Measurements from ENCODE around the gene LYPD1.

The LYPD1 gene

DNA sequence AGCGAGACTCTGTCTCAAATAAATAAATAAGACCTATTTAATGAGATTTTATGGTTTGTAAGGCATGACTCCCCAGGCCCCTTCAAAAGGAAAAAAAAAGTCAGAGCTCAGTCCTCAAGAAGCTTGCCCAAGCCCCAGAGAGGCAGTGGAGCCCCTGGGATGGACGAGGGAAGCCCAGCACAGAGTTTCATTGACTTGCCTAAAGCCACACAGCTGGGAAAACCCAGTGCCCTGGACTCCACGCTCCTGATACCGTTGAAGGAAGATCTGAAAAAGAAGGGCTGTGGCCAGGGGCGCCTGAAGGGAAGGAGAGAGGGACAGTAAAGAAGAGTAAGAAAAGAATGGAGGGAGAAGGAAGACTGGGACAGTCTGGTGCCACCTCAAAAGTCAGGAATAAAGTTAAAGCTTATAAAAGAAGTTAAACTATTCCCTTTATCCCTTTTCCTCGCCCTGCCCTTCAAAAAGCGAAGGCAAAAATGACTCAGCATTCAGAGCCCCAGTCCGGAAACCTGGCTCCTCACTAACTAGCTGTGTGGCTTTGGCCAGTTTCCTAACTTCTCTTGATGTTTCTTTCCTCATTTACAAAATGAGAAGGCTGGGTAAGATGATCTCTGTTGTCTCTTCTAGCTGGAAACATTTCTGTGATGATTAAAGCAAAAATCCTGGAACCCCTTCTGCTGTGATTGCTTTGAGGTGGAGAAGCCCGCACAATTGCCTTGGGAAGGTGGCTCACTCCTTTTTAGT lies 46.7 kb downstream of the LYPD1 start:
- H3K4me3 ChIP-seq (ENCODE audit: insufficient read depth in 1 of 2, low read depth in 1 of 2, low read length in 2 of 2): no peak overlapping the region
- H3K27ac ChIP-seq (ENCODE audit: low read length, poor library complexity, severe bottlenecking): no peak overlapping the region
- H2BK120ac ChIP-seq (ENCODE audit: low read depth, low read length): no peak overlapping the region
- 84% methylated on average over 8 of the region's 9 CpGs for WGBS
- H3K27me3 ChIP-seq (ENCODE audit: control insufficient read depth in 1 of 2, insufficient read depth in 1 of 2, low read length in 2 of 2): no peaks in the 10 kb centered on the region
- no peak overlapping the region for H3K4me2 ChIP-seq (ENCODE audit: low read length, poor library complexity, severe bottlenecking)
- no peak overlapping the region for H2BK5ac ChIP-seq (ENCODE audit: low read depth, low read length, poor library complexity, severe bottlenecking)
- no peak overlapping the region for H3K23ac ChIP-seq (ENCODE audit: low read length in 2 of 2)
- peaks cover 0 to 4% of the 10 kb centered on the region in 2 experiments for H3K36me3 ChIP-seq (ENCODE audit: control insufficient read depth in 1 of 2, insufficient read depth in 2 of 2, low read depth in 1 of 2, low read length in 2 of 2)
- no peak overlapping the region for H3K14ac ChIP-seq (ENCODE audit: low read length in 2 of 2)
- H2AK5ac ChIP-seq (ENCODE audit: low read length, severe bottlenecking): no peak overlapping the region
- H3K4me1 ChIP-seq (ENCODE audit: control insufficient read depth, insufficient read depth, low read depth, low read length): peaks cover 5% of the 10 kb centered on the region
- H4K91ac ChIP-seq (ENCODE audit: low read length): no peak overlapping the region
- H3K4ac ChIP-seq (ENCODE audit: low read depth in 1 of 2, low read length in 2 of 2): no peak overlapping the region
- H2BK15ac ChIP-seq (ENCODE audit: low read depth, poor library complexity, severe bottlenecking): no peak overlapping the region
- H3K79me1 ChIP-seq (replicated peaks; ENCODE audit: low read length, poor library complexity, severe bottlenecking): peaks cover 24% of the 10 kb centered on the region
- no peaks in the 10 kb centered on the region for H3K9me3 ChIP-seq (ENCODE audit: control insufficient read depth, low read length)
- no peak overlapping the region for H2AFZ ChIP-seq (ENCODE audit: low read depth, low read length)
- peak overlapping the region; percentile 81 for H3K9ac ChIP-seq (ENCODE audit: low read length)
- no peak overlapping the region for H2BK12ac ChIP-seq (ENCODE audit: low read length in 2 of 2)
- H3K18ac ChIP-seq (ENCODE audit: low read depth in 1 of 2, low read length in 2 of 2): no peak overlapping the region
- no peak overlapping the region for H4K8ac ChIP-seq (ENCODE audit: low read length)
- DNase-seq: peak; percentile 33

DNA sequence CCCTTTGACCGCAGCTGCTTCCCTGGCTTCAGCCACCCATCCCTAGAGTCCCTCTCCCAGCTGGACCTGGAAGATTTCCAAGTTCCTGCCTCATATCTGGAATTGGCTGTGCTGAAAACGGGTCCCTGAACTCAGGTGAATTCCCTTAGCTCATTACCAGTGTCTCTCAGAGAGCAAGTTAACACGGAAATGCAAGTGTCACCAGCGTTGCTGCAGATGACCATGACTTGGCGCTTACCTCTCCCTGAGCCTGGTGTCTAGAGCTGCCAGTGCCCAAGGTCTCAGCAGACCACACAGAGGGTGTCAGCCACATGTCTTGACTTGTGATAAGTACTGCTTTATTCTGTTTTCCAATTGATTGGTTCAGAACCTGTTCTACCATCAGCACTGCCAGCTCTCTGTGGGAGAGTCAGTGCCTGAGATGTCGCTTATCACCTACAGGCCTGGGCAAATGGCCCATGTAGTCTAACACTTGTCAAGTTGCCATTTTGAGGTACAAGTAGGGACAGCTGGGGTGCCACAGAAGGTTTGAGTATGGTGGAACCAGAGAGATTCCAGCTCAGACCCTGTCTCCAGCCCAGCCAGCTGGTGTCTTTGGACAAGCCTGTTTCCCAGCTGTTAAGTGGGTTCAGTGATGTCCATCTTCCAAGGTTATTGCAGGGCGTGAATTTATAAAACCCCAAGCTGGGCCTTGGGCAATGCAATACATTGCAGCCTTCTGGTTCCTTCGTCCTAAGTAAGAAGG lies 48.7 kb downstream of the LYPD1 start:
- no peak overlapping the region for H3K4ac ChIP-seq (ENCODE audit: low read depth in 1 of 2, low read length in 2 of 2)
- H4K8ac ChIP-seq (ENCODE audit: low read length): no peak overlapping the region
- H3K9ac ChIP-seq (ENCODE audit: low read length): no peak overlapping the region
- no peaks in the 10 kb centered on the region for H3K9me3 ChIP-seq (ENCODE audit: control insufficient read depth, low read length)
- WGBS: 94% methylated on average over 8 of the region's 8 CpGs
- no peak overlapping the region for H3K18ac ChIP-seq (ENCODE audit: low read depth in 1 of 2, low read length in 2 of 2)
- H4K91ac ChIP-seq (ENCODE audit: low read length): no peak overlapping the region
- H3K4me3 ChIP-seq (ENCODE audit: insufficient read depth in 1 of 2, low read depth in 1 of 2, low read length in 2 of 2): no peak overlapping the region
- H2AK5ac ChIP-seq (ENCODE audit: low read length, severe bottlenecking): no peak overlapping the region
- no peak overlapping the region for H3K4me2 ChIP-seq (ENCODE audit: low read length, poor library complexity, severe bottlenecking)
- no peak overlapping the region for H3K27ac ChIP-seq (ENCODE audit: low read length, poor library complexity, severe bottlenecking)
- no peak overlapping the region for H2AFZ ChIP-seq (ENCODE audit: low read depth, low read length)
- H3K14ac ChIP-seq (ENCODE audit: low read length in 2 of 2): no peak overlapping the region
- H2BK12ac ChIP-seq (ENCODE audit: low read length in 2 of 2): no peak overlapping the region
- no peak overlapping the region for H2BK120ac ChIP-seq (ENCODE audit: low read depth, low read length)
- H2BK15ac ChIP-seq (ENCODE audit: low read depth, poor library complexity, severe bottlenecking): peak overlapping the region; percentile 8
- no peak overlapping the region for H3K23ac ChIP-seq (ENCODE audit: low read length in 2 of 2)
- H3K36me3 ChIP-seq (ENCODE audit: control insufficient read depth in 1 of 2, insufficient read depth in 2 of 2, low read depth in 1 of 2, low read length in 2 of 2): peaks cover 0 to 4% of the 10 kb centered on the region in 2 experiments
- H3K79me1 ChIP-seq (replicated peaks; ENCODE audit: low read length, poor library complexity, severe bottlenecking): peaks cover 20% of the 10 kb centered on the region
- no peak for DNase-seq
- no peak overlapping the region for H2BK5ac ChIP-seq (ENCODE audit: low read depth, low read length, poor library complexity, severe bottlenecking)
- H3K4me1 ChIP-seq (ENCODE audit: control insufficient read depth, insufficient read depth, low read depth, low read length): peaks cover 1% of the 10 kb centered on the region
- H3K27me3 ChIP-seq (ENCODE audit: control insufficient read depth in 1 of 2, insufficient read depth in 1 of 2, low read length in 2 of 2): no peaks in the 10 kb centered on the region

DNA sequence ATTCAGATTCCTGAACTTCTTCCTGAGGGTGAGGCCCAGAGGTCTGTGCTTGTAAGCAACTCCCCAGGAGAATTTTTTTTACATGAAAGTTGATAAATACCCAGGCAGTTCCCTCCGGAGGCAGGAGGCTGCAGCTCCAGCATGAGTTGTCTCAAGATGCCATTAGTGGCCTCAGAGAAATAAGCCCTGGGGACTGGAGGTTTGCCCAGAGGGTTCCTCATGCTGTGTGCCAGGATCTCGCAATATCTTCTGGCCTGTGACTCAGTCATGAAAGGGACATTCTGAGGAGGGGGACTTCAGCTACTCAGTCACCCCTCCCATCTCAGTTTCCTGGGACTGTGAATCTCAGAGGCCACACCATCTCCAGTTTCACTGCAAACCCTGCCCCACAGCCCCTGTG lies 49.9 kb downstream of the LYPD1 start:
- no peak overlapping the region for H2BK5ac ChIP-seq (ENCODE audit: low read depth, low read length, poor library complexity, severe bottlenecking)
- no peak overlapping the region for H3K18ac ChIP-seq (ENCODE audit: low read depth in 1 of 2, low read length in 2 of 2)
- no peak overlapping the region for H2BK15ac ChIP-seq (ENCODE audit: low read depth, poor library complexity, severe bottlenecking)
- H3K4ac ChIP-seq (ENCODE audit: low read depth in 1 of 2, low read length in 2 of 2): no peak overlapping the region
- H2AK5ac ChIP-seq (ENCODE audit: low read length, severe bottlenecking): no peak overlapping the region
- no peak overlapping the region for H3K4me3 ChIP-seq (ENCODE audit: insufficient read depth in 1 of 2, low read depth in 1 of 2, low read length in 2 of 2)
- H2AFZ ChIP-seq (ENCODE audit: low read depth, low read length): no peak overlapping the region
- no peak overlapping the region for H4K8ac ChIP-seq (ENCODE audit: low read length)
- H2BK120ac ChIP-seq (ENCODE audit: low read depth, low read length): no peak overlapping the region
- H3K23ac ChIP-seq (ENCODE audit: low read length in 2 of 2): no peak overlapping the region
- peaks cover 0 to 4% of the 10 kb centered on the region in 2 experiments for H3K36me3 ChIP-seq (ENCODE audit: control insufficient read depth in 1 of 2, insufficient read depth in 2 of 2, low read depth in 1 of 2, low read length in 2 of 2)
- H4K91ac ChIP-seq (ENCODE audit: low read length): no peak overlapping the region
- WGBS: 88% methylated on average over 2 of the region's 2 CpGs
- no peak overlapping the region for H3K4me2 ChIP-seq (ENCODE audit: low read length, poor library complexity, severe bottlenecking)
- peaks cover 4% of the 10 kb centered on the region for H3K4me1 ChIP-seq (ENCODE audit: control insufficient read depth, insufficient read depth, low read depth, low read length)
- H3K79me1 ChIP-seq (replicated peaks; ENCODE audit: low read length, poor library complexity, severe bottlenecking): peaks cover 25% of the 10 kb centered on the region
- H3K9me3 ChIP-seq (ENCODE audit: control insufficient read depth, low read length): no peaks in the 10 kb centered on the region
- DNase-seq: peak; percentile 7
- no peak overlapping the region for H3K9ac ChIP-seq (ENCODE audit: low read length)
- no peak overlapping the region for H3K14ac ChIP-seq (ENCODE audit: low read length in 2 of 2)
- H2BK12ac ChIP-seq (ENCODE audit: low read length in 2 of 2): no peak overlapping the region
- H3K27ac ChIP-seq (ENCODE audit: low read length, poor library complexity, severe bottlenecking): no peak overlapping the region
- H3K27me3 ChIP-seq (ENCODE audit: control insufficient read depth in 1 of 2, insufficient read depth in 1 of 2, low read length in 2 of 2): no peaks in the 10 kb centered on the region

DNA sequence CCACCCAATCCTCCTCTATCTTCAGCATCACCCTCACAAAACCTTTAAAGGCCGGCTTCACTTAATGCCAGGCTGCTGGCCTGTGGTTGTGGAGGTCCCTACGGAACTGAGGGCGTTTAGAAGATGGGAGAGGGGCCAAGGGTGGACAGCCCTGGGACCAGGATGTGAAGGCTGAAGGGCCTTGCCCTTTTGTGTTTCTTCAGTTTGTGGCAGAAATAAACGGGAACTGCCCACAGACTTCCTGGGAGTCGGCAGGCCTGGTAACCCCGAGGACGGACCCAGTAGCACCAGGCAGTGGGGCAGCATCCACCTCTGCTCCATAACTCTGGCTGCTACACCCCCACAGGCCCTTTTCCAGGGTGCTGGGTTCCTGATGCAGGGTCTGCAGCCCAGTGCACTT lies 51.3 kb downstream of the LYPD1 start:
- no peak overlapping the region for H3K4me3 ChIP-seq (ENCODE audit: insufficient read depth in 1 of 2, low read depth in 1 of 2, low read length in 2 of 2)
- no peak overlapping the region for H4K8ac ChIP-seq (ENCODE audit: low read length)
- H3K18ac ChIP-seq (ENCODE audit: low read depth in 1 of 2, low read length in 2 of 2): no peak overlapping the region
- peaks cover 0 to 4% of the 10 kb centered on the region in 2 experiments for H3K36me3 ChIP-seq (ENCODE audit: control insufficient read depth in 1 of 2, insufficient read depth in 2 of 2, low read depth in 1 of 2, low read length in 2 of 2)
- 94% methylated on average over 7 of the region's 7 CpGs for WGBS
- no peak overlapping the region for H2BK120ac ChIP-seq (ENCODE audit: low read depth, low read length)
- H3K27ac ChIP-seq (ENCODE audit: low read length, poor library complexity, severe bottlenecking): no peak overlapping the region
- H3K9ac ChIP-seq (ENCODE audit: low read length): no peak overlapping the region
- H4K91ac ChIP-seq (ENCODE audit: low read length): no peak overlapping the region
- H2AFZ ChIP-seq (ENCODE audit: low read depth, low read length): no peak overlapping the region
- no peak for DNase-seq
- H3K4me1 ChIP-seq (ENCODE audit: control insufficient read depth, insufficient read depth, low read depth, low read length): peaks cover 6% of the 10 kb centered on the region
- H2BK12ac ChIP-seq (ENCODE audit: low read length in 2 of 2): no peak overlapping the region
- no peak overlapping the region for H3K4me2 ChIP-seq (ENCODE audit: low read length, poor library complexity, severe bottlenecking)
- H3K14ac ChIP-seq (ENCODE audit: low read length in 2 of 2): no peak overlapping the region
- no peak overlapping the region for H3K4ac ChIP-seq (ENCODE audit: low read depth in 1 of 2, low read length in 2 of 2)
- no peaks in the 10 kb centered on the region for H3K27me3 ChIP-seq (ENCODE audit: control insufficient read depth in 1 of 2, insufficient read depth in 1 of 2, low read length in 2 of 2)
- no peak overlapping the region for H3K23ac ChIP-seq (ENCODE audit: low read length in 2 of 2)
- H2BK5ac ChIP-seq (ENCODE audit: low read depth, low read length, poor library complexity, severe bottlenecking): no peak overlapping the region
- H3K9me3 ChIP-seq (ENCODE audit: control insufficient read depth, low read length): no peaks in the 10 kb centered on the region
- no peak overlapping the region for H2BK15ac ChIP-seq (ENCODE audit: low read depth, poor library complexity, severe bottlenecking)
- peaks cover 25% of the 10 kb centered on the region for H3K79me1 ChIP-seq (replicated peaks; ENCODE audit: low read length, poor library complexity, severe bottlenecking)
- no peak overlapping the region for H2AK5ac ChIP-seq (ENCODE audit: low read length, severe bottlenecking)

Data from mesenchymal stem cell (in vitro differentiated cells and primary cell).